ENCODE results near the gene TSLP. TPM values are rescaled to one million over a fixed set of nuclear protein-coding genes. Genes with fewer than 3 reads are reported as not detected.

Gene TSLP
- total RNA-seq, 1 experiment from 2014 or later: not detected

DNA sequence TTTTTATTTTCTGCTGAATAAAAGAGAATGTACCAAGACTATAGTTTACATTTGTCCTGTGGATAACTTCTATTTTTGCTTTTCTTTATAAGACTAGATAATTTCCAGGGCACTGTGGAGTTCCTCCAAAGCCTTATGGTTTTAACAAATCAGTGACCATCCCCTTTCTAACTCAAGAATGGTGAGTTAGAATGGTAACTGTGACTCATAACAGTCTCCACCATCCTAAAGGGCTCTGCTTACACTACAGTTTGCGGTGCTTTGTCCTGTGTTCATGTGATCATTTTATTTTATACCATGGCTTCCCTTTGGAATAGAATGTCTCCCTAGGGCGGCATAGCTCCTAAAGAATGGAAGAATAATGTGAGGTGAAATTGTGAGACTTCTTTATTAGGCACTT lies 50.9 kb downstream of the TSLP start:
- BruUV-seq (replicated peaks): no TSS peak
- no peaks in the 10 kb centered on the region for H3K9me3 ChIP-seq (ENCODE audit: low read length)
- H3K9me2 ChIP-seq (replicated peaks; ENCODE audit: low read length): no peaks in the 10 kb centered on the region
- no peaks in the 10 kb centered on the region for H3K79me2 ChIP-seq (ENCODE audit: low read length)
- CTCF ChIA-PET: no interaction called here
- ATAC-seq: no peak
- H3K4me2 ChIP-seq (ENCODE audit: low read length): no peak overlapping the region
- no peaks in the 10 kb centered on the region for H4K20me1 ChIP-seq (ENCODE audit: low read length)
- H3K9ac ChIP-seq (ENCODE audit: low read length): no peak overlapping the region
- TF ChIP-seq EZH2 (IDR thresholded peaks at IDR 0.05; ENCODE audit: low read length, unreplicated experiment): no peak
- TF ChIP-seq, protein P1, sequence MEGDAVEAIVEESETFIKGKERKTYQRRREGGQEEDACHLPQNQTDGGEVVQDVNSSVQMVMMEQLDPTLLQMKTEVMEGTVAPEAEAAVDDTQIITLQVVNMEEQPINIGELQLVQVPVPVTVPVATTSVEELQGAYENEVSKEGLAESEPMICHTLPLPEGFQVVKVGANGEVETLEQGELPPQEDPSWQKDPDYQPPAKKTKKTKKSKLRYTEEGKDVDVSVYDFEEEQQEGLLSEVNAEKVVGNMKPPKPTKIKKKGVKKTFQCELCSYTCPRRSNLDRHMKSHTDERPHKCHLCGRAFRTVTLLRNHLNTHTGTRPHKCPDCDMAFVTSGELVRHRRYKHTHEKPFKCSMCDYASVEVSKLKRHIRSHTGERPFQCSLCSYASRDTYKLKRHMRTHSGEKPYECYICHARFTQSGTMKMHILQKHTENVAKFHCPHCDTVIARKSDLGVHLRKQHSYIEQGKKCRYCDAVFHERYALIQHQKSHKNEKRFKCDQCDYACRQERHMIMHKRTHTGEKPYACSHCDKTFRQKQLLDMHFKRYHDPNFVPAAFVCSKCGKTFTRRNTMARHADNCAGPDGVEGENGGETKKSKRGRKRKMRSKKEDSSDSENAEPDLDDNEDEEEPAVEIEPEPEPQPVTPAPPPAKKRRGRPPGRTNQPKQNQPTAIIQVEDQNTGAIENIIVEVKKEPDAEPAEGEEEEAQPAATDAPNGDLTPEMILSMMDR (conservative IDR thresholded peaks at IDR 0.05; ENCODE audit: low read depth, low read length): no peak
- TF ChIP-seq EZH2phosphoT487 (IDR thresholded peaks at IDR 0.05; ENCODE audit: borderline replicate concordance, low read length): no peak
- H3K27me3 ChIP-seq (ENCODE audit: low read length): no peaks in the 10 kb centered on the region
- no peak overlapping the region for H3K27ac ChIP-seq (ENCODE audit: low read length)
- no peak overlapping the region for H3K4me3 ChIP-seq (ENCODE audit: low read length)
- DNase-seq: no peak
- H3K4me1 ChIP-seq (ENCODE audit: insufficient read depth, low read length): peaks cover 3% of the 10 kb centered on the region; the same call in 1 of the 2 replicates
- H3F3A ChIP-seq (ENCODE audit: low read length, unreplicated experiment): no peaks in the 10 kb centered on the region
- intact Hi-C loops (cut with micrococcal nuclease): loop anchor here (10.0 kb wide), 1 partner anchor 368 kb away; no protein-coding TSS in a partner anchor
- H2AFZ ChIP-seq (ENCODE audit: low read length): no peak overlapping the region
- POLR2A ChIA-PET (ENCODE audit: unreplicated experiment): no interaction called here
- H3K36me3 ChIP-seq (ENCODE audit: low read depth, low read length): peaks cover 74% of the 10 kb centered on the region

DNA sequence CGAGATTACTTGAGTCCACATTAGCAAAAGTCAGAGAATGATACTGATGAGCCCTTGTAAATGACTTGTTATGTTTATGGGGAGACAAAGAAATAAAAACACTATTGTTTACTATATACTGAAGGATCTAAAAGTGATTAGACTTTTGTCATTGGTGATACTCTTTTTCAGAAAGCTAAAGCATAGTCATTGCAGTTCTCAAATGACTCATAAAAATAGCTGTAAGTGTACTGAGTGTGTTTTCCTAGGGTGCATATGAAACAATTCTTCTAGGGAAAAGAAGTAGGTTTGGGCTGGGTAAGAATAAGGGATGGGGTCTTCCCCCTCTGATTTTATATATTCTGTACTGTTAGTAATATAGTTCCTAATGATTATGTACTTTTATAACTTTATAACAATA lies 53.3 kb downstream of the TSLP start:
- no peak overlapping the region for H3K27ac ChIP-seq (ENCODE audit: low read length)
- DNase-seq (no peak), ATAC-seq (peak; percentile 42; the same call in 1 of the 2 replicates)
- intact Hi-C loops (cut with micrococcal nuclease): loop anchor here (10.0 kb wide), 1 partner anchor 370 kb away; no protein-coding TSS in a partner anchor
- H3K36me3 ChIP-seq (ENCODE audit: low read depth, low read length): peaks cover 63% of the 10 kb centered on the region
- no peak overlapping the region for H3K4me2 ChIP-seq (ENCODE audit: low read length)
- no peaks in the 10 kb centered on the region for H3K27me3 ChIP-seq (ENCODE audit: low read length)
- H2AFZ ChIP-seq (ENCODE audit: low read length): no peak overlapping the region
- no peaks in the 10 kb centered on the region for H4K20me1 ChIP-seq (ENCODE audit: low read length)
- H3K9me3 ChIP-seq (ENCODE audit: low read length): no peaks in the 10 kb centered on the region
- POLR2A ChIA-PET (ENCODE audit: unreplicated experiment): no interaction called here
- no TSS peak for BruUV-seq (replicated peaks)
- no peaks in the 10 kb centered on the region for H3K79me2 ChIP-seq (ENCODE audit: low read length)
- no peak overlapping the region for H3K4me3 ChIP-seq (ENCODE audit: low read length)
- H3F3A ChIP-seq (ENCODE audit: low read length, unreplicated experiment): no peaks in the 10 kb centered on the region
- TF ChIP-seq EZH2phosphoT487 (IDR thresholded peaks at IDR 0.05; ENCODE audit: borderline replicate concordance, low read length): no peak
- no peak for TF ChIP-seq EZH2 (IDR thresholded peaks at IDR 0.05; ENCODE audit: low read length, unreplicated experiment)
- TF ChIP-seq, protein P1 (conservative IDR thresholded peaks at IDR 0.05; ENCODE audit: low read depth, low read length): no peak
- H3K4me1 ChIP-seq (ENCODE audit: insufficient read depth, low read length): peaks cover 14% of the 10 kb centered on the region
- no peak overlapping the region for H3K9ac ChIP-seq (ENCODE audit: low read length)
- CTCF ChIA-PET: no interaction called here
- H3K9me2 ChIP-seq (replicated peaks; ENCODE audit: low read length): no peaks in the 10 kb centered on the region

DNA sequence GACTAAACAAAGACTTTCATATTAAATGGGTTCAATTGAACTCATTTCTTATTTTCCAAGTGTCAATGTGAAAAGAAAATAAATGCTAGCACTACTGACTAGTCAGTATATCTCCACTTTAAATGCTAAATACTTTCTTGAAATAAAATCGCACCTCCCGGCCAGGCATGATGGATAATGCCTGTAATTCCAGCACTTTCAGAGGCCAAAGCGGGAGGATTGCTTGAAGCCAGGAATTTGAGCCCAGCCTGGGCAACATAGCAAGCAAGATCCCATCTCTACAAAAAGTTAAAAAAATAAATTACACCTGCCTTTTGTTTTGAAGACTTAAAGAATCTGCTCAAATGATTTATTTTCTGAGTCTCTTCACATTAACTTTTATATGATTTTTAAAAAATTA lies 55.4 kb downstream of the TSLP start:
- DNase-seq (no peak), ATAC-seq (no peak)
- H4K20me1 ChIP-seq (ENCODE audit: low read length): no peaks in the 10 kb centered on the region
- no peaks in the 10 kb centered on the region for H3K79me2 ChIP-seq (ENCODE audit: low read length)
- peaks cover 44% of the 10 kb centered on the region for H3K36me3 ChIP-seq (ENCODE audit: low read depth, low read length)
- TF ChIP-seq EZH2 (IDR thresholded peaks at IDR 0.05; ENCODE audit: low read length, unreplicated experiment) (no peak), EZH2phosphoT487 (IDR thresholded peaks at IDR 0.05; ENCODE audit: borderline replicate concordance, low read length) (no peak)
- TF ChIP-seq, protein P1 (conservative IDR thresholded peaks at IDR 0.05; ENCODE audit: low read depth, low read length): no peak
- H3K9me2 ChIP-seq (replicated peaks; ENCODE audit: low read length): no peaks in the 10 kb centered on the region
- peaks cover 18% of the 10 kb centered on the region for H3K4me1 ChIP-seq (ENCODE audit: insufficient read depth, low read length)
- POLR2A ChIA-PET (ENCODE audit: unreplicated experiment): no interaction called here
- H3K9ac ChIP-seq (ENCODE audit: low read length): no peak overlapping the region
- no peak overlapping the region for H3K4me2 ChIP-seq (ENCODE audit: low read length)
- H3K9me3 ChIP-seq (ENCODE audit: low read length): no peaks in the 10 kb centered on the region
- no peak overlapping the region for H3K4me3 ChIP-seq (ENCODE audit: low read length)
- BruUV-seq (replicated peaks): no TSS peak
- H3K27ac ChIP-seq (ENCODE audit: low read length): no peak overlapping the region
- H3K27me3 ChIP-seq (ENCODE audit: low read length): no peaks in the 10 kb centered on the region
- no peaks in the 10 kb centered on the region for H3F3A ChIP-seq (ENCODE audit: low read length, unreplicated experiment)
- intact Hi-C loops (cut with micrococcal nuclease): loop anchor here (10.0 kb wide), 1 partner anchor 372 kb away; no protein-coding TSS in a partner anchor
- CTCF ChIA-PET: no interaction called here
- no peak overlapping the region for H2AFZ ChIP-seq (ENCODE audit: low read length)

Measured in PC-3 (cell line).